HEK293 (cell line): ENCODE data around the gene DYDC1.

Source experiments
- CTCF ChIP-seq: fragments of 450-650 bp; formaldehyde crosslinking; IDR thresholded peaks from 2 replicates; pipeline ENCODE4 v1.5.1; 2016; ENCODE audit warnings: missing biosample characterization, missing genetic modification characterization
- ZNF155 ChIP-seq: fragments of 450-650 bp; formaldehyde crosslinking; IDR thresholded peaks from 2 replicates; pipeline ENCODE4 v1.5.1; 2016; ENCODE audit warnings: missing biosample characterization, missing genetic modification characterization
- ZNF184 ChIP-seq: fragments of 450-650 bp; IDR thresholded peaks from 2 replicates; pipeline ENCODE4 v1.5.1; 2018; ENCODE audit warnings: missing biosample characterization, mild to moderate bottlenecking, missing genetic modification characterization
- ZNF621 ChIP-seq: fragments of 450-650 bp; formaldehyde crosslinking; IDR thresholded peaks from 2 replicates; pipeline ENCODE4 v1.5.1; 2017; ENCODE audit warnings: missing biosample characterization, missing genetic modification characterization
- ZNF664 ChIP-seq: fragments of 450-650 bp; formaldehyde crosslinking; IDR thresholded peaks from 2 replicates; pipeline ENCODE4 v1.5.1; 2016; ENCODE audit warnings: missing biosample characterization, missing genetic modification characterization
- ZNF670 ChIP-seq: fragments of 450-650 bp; formaldehyde crosslinking; IDR thresholded peaks from 2 replicates; pipeline ENCODE4 v1.5.1; 2016; ENCODE audit warnings: missing biosample characterization, missing genetic modification characterization, low read depth
- ZNF785 ChIP-seq: fragments of 450-650 bp; formaldehyde crosslinking; IDR thresholded peaks from 2 replicates; pipeline ENCODE4 v1.5.1; 2016; ENCODE audit warnings: missing biosample characterization, missing genetic modification characterization
- TF ChIP-seq, protein P1 (sequence below): fragments of 450-650 bp; formaldehyde crosslinking; IDR thresholded peaks from 2 replicates; pipeline ENCODE4 v1.5.1; 2016; ENCODE audit warnings: missing biosample characterization, missing genetic modification characterization, low read depth
- TF ChIP-seq, protein P2 (sequence below): fragments of 450-650 bp; formaldehyde crosslinking; IDR thresholded peaks from 2 replicates; pipeline ENCODE4 v1.5.0; 2017; ENCODE audit warnings: missing biosample characterization, missing genetic modification characterization, borderline replicate concordance

DNA sequence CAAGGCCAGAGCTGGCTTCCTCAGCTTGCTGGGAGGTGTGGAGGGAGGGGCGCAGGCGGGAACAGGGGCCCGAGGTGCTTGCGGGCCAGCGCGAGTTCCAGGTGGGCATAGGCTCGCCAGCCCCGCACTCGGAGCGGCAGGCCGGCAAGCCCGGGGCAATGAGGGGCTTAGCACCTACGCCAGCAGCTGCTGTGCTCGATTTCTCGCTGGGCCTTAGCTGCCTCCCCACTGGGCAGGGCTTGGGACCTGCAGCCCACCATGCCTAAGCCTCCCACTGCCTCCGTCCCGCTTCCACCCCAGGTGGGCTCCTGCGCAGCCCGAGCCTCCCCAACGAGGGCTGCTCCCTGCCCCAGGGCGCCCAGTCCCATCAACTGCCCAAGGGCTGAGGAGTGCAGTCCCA lies 41.2 kb downstream of the DYDC1 start:
- no peak for TF ChIP-seq CTCF (tag by site-specific recombination)
- no peak for TF ChIP-seq ZNF155 (tag by site-specific recombination)
- no peak for TF ChIP-seq ZNF670 (tag by site-specific recombination)
- TF ChIP-seq, protein P1, sequence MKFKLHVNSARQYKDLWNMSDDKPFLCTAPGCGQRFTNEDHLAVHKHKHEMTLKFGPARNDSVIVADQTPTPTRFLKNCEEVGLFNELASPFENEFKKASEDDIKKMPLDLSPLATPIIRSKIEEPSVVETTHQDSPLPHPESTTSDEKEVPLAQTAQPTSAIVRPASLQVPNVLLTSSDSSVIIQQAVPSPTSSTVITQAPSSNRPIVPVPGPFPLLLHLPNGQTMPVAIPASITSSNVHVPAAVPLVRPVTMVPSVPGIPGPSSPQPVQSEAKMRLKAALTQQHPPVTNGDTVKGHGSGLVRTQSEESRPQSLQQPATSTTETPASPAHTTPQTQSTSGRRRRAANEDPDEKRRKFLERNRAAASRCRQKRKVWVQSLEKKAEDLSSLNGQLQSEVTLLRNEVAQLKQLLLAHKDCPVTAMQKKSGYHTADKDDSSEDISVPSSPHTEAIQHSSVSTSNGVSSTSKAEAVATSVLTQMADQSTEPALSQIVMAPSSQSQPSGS (tag by site-specific recombination) = no peak
- no peak for TF ChIP-seq ZNF785
- TF ChIP-seq, protein P2, sequence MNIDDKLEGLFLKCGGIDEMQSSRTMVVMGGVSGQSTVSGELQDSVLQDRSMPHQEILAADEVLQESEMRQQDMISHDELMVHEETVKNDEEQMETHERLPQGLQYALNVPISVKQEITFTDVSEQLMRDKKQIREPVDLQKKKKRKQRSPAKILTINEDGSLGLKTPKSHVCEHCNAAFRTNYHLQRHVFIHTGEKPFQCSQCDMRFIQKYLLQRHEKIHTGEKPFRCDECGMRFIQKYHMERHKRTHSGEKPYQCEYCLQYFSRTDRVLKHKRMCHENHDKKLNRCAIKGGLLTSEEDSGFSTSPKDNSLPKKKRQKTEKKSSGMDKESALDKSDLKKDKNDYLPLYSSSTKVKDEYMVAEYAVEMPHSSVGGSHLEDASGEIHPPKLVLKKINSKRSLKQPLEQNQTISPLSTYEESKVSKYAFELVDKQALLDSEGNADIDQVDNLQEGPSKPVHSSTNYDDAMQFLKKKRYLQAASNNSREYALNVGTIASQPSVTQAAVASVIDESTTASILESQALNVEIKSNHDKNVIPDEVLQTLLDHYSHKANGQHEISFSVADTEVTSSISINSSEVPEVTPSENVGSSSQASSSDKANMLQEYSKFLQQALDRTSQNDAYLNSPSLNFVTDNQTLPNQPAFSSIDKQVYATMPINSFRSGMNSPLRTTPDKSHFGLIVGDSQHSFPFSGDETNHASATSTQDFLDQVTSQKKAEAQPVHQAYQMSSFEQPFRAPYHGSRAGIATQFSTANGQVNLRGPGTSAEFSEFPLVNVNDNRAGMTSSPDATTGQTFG (tag by site-specific recombination) = no peak
- no peak for TF ChIP-seq ZNF621 (tag by site-specific recombination)
- no peak for TF ChIP-seq ZNF664 (tag by site-specific recombination)
- TF ChIP-seq ZNF184 (tag by site-specific recombination) = no peak
